Measurements from ENCODE around the gene TBXT.

- no peak for TF ChIP-seq CTCF (IDR thresholded peaks at IDR 0.05)
- TF ChIP-seq POLR2A (IDR thresholded peaks at IDR 0.05): no peak
- TF ChIP-seq EP300 (IDR thresholded peaks at IDR 0.05): no peak
These were observed 37.4 kb upstream of the TBXT start for GRCh38 chr6:166204852-166205650.
